NCI-H2196 treated with DMSO at 0.1 percent for 48 hours (cell line): Measurements from ENCODE around the gene SNCB.
"Not testable (repeated sequence)": the region's sequence is repeated elsewhere in the genome, so short reads cannot be mapped to it uniquely, and the experiment has no call there.

ENCODE experiments used
- DNase-seq: peaks from one replicate; lab custom pipeline; 2025; ENCODE audit not compliant: unreplicated experiment; lab: John Stamatoyannopoulos, UW

Gene SNCB

GRCh38 chr5:176601901-176602482 lies 28.3 kb downstream of the SNCB start:
- no peak for DNase-seq

- DNase-seq, result not testable (repeated sequence)
Observed at GRCh38 chr5:176599749-176600430, 30.4 kb downstream of the SNCB start.

- DNase-seq, result no peak
Observed at GRCh38 chr5:176597417-176598389, 32.6 kb downstream of the SNCB start.

GRCh38 chr5:176596689-176597416 lies 33.5 kb downstream of the SNCB start:
- no peak for DNase-seq

GRCh38 chr5:176596069-176596644 lies 34.2 kb downstream of the SNCB start:
- no peak for DNase-seq

- no peak for DNase-seq
Observed at GRCh38 chr5:176595386-176595943, 34.9 kb downstream of the SNCB start.

- DNase-seq, result no peak
Observed at GRCh38 chr5:176594554-176594953, 35.8 kb downstream of the SNCB start.

GRCh38 chr5:176593273-176593869 lies 37.0 kb downstream of the SNCB start:
- no peak for DNase-seq

GRCh38 chr5:176592573-176592972 lies 37.8 kb downstream of the SNCB start:
- no peak for DNase-seq

GRCh38 chr5:176591667-176592066 lies 38.7 kb downstream of the SNCB start:
- DNase-seq, result not testable (repeated sequence)

- DNase-seq, result no peak
Observed at GRCh38 chr5:176590035-176590717, 40.2 kb downstream of the SNCB start.

GRCh38 chr5:176589039-176589769 lies 41.1 kb downstream of the SNCB start:
- DNase-seq, result no peak

- DNase-seq, result no peak
Observed at GRCh38 chr5:176588297-176588696, 42.0 kb downstream of the SNCB start.

GRCh38 chr5:176587398-176587797 lies 42.9 kb downstream of the SNCB start:
- DNase-seq, result no peak

- no peak for DNase-seq
Observed at GRCh38 chr5:176583076-176583475, 47.3 kb downstream of the SNCB start.

GRCh38 chr5:176581361-176581760 lies 49.0 kb downstream of the SNCB start:
- DNase-seq, result no peak

GRCh38 chr5:176579323-176579722 lies 51.0 kb downstream of the SNCB start:
- DNase-seq, result no peak

- no peak for DNase-seq
Observed at GRCh38 chr5:176578391-176578808, 51.9 kb downstream of the SNCB start.
